ENCODE results near the gene SLC38A3. TPM values are rescaled to one million over a fixed set of nuclear protein-coding genes. Genes with fewer than 3 reads are reported as not detected.

Gene SLC38A3
- total and polyA plus RNA-seq, 2 experiments from 2014 or later: 13.4 to 14.7 TPM

DNA sequence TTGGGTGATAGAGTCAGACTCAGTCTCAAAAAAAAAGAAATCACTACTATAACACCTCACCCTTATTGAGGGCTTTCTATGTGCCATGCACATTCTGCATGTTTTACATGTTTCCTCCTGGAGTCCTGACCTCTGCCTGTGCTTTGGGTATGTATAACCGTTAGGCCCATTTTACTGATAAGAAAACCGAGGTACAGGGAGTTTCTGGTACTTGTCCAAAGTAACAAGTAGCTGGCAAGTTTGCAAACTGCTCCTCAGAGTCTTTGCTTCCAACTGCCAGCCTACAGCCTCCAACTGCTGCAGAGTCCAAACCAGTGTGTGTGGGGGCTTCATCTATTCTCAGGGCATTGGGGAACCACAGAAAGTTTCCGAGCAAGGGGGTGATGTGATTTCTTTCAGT is 27.2 kb downstream of the SLC38A3 start:
- Histone ChIP-seq H3K27ac (no peak overlapping the region), H3K4me1 (ENCODE audit: low read depth) (peaks cover 27% of the 10 kb centered on the region), H3K4me3 (no peak overlapping the region), H3K9me3 (ENCODE audit: low read depth) (no peaks in the 10 kb centered on the region), H3K36me3 (no peaks in the 10 kb centered on the region), H3K27me3 (no peaks in the 10 kb centered on the region)
- DNase-seq (ENCODE audit: low read depth in 1 of 2, low spot score in 1 of 2): no peak
- TF ChIP-seq, protein P1, sequence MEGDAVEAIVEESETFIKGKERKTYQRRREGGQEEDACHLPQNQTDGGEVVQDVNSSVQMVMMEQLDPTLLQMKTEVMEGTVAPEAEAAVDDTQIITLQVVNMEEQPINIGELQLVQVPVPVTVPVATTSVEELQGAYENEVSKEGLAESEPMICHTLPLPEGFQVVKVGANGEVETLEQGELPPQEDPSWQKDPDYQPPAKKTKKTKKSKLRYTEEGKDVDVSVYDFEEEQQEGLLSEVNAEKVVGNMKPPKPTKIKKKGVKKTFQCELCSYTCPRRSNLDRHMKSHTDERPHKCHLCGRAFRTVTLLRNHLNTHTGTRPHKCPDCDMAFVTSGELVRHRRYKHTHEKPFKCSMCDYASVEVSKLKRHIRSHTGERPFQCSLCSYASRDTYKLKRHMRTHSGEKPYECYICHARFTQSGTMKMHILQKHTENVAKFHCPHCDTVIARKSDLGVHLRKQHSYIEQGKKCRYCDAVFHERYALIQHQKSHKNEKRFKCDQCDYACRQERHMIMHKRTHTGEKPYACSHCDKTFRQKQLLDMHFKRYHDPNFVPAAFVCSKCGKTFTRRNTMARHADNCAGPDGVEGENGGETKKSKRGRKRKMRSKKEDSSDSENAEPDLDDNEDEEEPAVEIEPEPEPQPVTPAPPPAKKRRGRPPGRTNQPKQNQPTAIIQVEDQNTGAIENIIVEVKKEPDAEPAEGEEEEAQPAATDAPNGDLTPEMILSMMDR (IDR thresholded peaks at IDR 0.05; ENCODE audit: low read depth, low read length): no peak

DNA sequence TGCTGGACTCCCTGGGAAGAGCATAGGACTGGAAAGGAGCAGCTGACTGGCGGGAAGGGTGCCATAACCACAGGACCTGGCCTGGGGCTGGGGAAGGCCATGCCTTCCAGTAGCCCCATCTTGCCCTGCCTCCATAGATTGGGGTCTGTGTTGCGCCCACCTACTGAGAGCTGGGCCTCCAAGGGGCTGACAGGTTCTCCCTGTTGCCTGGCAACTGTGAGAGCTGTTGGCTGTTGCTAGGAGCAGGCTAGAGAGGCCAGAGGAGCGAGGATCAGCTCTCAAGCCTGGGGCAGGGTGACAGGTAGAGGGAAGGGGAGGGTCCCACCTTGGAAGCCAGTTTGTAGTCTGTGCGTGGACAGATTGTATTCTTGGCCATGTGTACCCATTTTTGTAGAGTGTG is 28.1 kb downstream of the SLC38A3 start:
- H3K4me3 ChIP-seq: no peak overlapping the region
- H3K27me3 ChIP-seq: no peaks in the 10 kb centered on the region
- TF ChIP-seq, protein P1 (IDR thresholded peaks at IDR 0.05; ENCODE audit: low read depth, low read length): no peak
- peaks cover 25% of the 10 kb centered on the region for H3K4me1 ChIP-seq (ENCODE audit: low read depth)
- peak in 1 of 2 donors; percentile 80 for DNase-seq (ENCODE audit: low read depth in 1 of 2, low spot score in 1 of 2)
- no peaks in the 10 kb centered on the region for H3K36me3 ChIP-seq
- peak overlapping the region; percentile 57 for H3K27ac ChIP-seq
- no peaks in the 10 kb centered on the region for H3K9me3 ChIP-seq (ENCODE audit: low read depth)

GRCh38 chr3:50235716-50236483 is 30.8 kb downstream of the SLC38A3 start, which contains the start of gene GNAI2:
Gene GNAI2, plus strand, starts transcription at chr3:50236204. Its CDS starts 132 bp downstream, at chr3:50236336.
- Histone ChIP-seq H3K27ac (peak within 1 kb of the TSS; percentile 72), H3K4me3 (peak within 1 kb of the TSS; percentile 57), H3K9me3 (ENCODE audit: low read depth) (no peaks in the 10 kb centered on the region), H3K27me3 (no peaks in the 10 kb centered on the region), H3K4me1 (ENCODE audit: low read depth) (peaks cover 23% of the 10 kb centered on the region), H3K36me3 (no peaks in the 10 kb centered on the region)
- TF ChIP-seq, protein P1 (IDR thresholded peaks at IDR 0.05; ENCODE audit: low read depth, low read length): no peak
- DNase-seq (ENCODE audit: low read depth in 1 of 2, low spot score in 1 of 2): peak; percentile 99

DNA sequence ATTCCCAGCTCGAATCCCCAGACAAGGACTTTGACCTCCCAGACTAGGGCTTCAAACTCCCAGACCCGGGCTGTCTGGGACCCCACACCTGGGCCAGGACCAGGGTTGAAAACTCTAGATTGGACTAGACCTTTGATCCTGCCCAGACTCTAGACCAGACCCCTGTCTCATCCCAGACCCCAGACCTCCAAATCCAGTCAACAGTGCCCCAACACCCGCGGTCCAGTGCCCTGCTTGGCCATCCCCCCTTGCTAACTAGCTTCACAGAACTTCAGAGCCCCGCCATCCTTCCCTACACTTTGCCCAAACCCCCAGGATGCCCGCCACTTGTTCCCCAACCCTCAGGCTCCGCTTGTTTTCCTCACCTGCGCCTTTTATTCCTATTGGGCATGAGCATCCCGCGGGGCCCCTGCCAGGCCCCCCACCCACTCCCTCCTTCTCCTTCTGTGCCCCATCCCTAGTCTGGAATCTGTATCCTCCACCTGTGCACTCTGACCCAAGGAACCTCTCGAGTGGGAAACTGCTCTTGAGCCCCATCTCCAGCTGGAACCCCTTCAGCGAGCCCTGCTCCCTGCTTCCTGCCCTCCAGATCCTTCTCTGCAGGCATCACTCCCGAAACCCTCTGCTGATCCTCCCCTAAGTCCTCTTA is 31.5 kb downstream of the SLC38A3 start:
- Histone ChIP-seq H3K27ac (peak overlapping the region; percentile 66), H3K4me3 (peak overlapping the region; percentile 57), H3K36me3 (no peaks in the 10 kb centered on the region), H3K4me1 (ENCODE audit: low read depth) (peaks cover 30% of the 10 kb centered on the region), H3K9me3 (ENCODE audit: low read depth) (no peaks in the 10 kb centered on the region), H3K27me3 (no peaks in the 10 kb centered on the region)
- DNase-seq (ENCODE audit: low read depth in 1 of 2, low spot score in 1 of 2): no peak
- TF ChIP-seq, protein P1 (IDR thresholded peaks at IDR 0.05; ENCODE audit: low read depth, low read length): no peak

- H3K4me1 ChIP-seq (ENCODE audit: low read depth): peaks cover 31% of the 10 kb centered on the region
- H3K27ac ChIP-seq: peak overlapping the region; percentile 66
- no peaks in the 10 kb centered on the region for H3K36me3 ChIP-seq
- H3K9me3 ChIP-seq (ENCODE audit: low read depth): no peaks in the 10 kb centered on the region
- H3K27me3 ChIP-seq: no peaks in the 10 kb centered on the region
- peak overlapping the region; percentile 57 for H3K4me3 ChIP-seq
- DNase-seq (ENCODE audit: low read depth in 1 of 2, low spot score in 1 of 2): peak; percentile 44 to 64
- TF ChIP-seq, protein P1 (IDR thresholded peaks at IDR 0.05; ENCODE audit: low read depth, low read length): no peak
These were observed 32.1 kb downstream of the SLC38A3 start for GRCh38 chr3:50237133-50237651.

All from cardiac muscle cell (in vitro differentiated cells and primary cell).